ENCODE results near the gene MS4A10. TPM values are rescaled to one million over a fixed set of nuclear protein-coding genes. Genes with fewer than 3 reads are reported as not detected.

MS4A10 gene
- total RNA-seq, 1 donor from 2014 or later: not detected

GRCh38 chr11:60848714-60849151 is 63.6 kb downstream of the MS4A10 start:
- H3K36me3 ChIP-seq: peaks cover 40% of the 10 kb centered on the region
- H3K9me3 ChIP-seq: no peaks in the 10 kb centered on the region
- no peaks in the 10 kb centered on the region for H3K27me3 ChIP-seq
- no peak overlapping the region for H3K4me3 ChIP-seq
- H3K27ac ChIP-seq: no peak overlapping the region
- intact Hi-C loops (cut with DNase I): no loop called here
- TF ChIP-seq CTCF (IDR thresholded peaks at IDR 0.05): no peak
- DNase-seq: no peak
- H3K4me1 ChIP-seq: peaks cover 9% of the 10 kb centered on the region
- no peak for ATAC-seq

GRCh38 chr11:60849641-60850520 is 64.7 kb downstream of the MS4A10 start:
- Histone ChIP-seq H3K36me3 (peaks cover 40% of the 10 kb centered on the region), H3K4me1 (no peaks in the 10 kb centered on the region), H3K27ac (no peak overlapping the region), H3K27me3 (no peaks in the 10 kb centered on the region), H3K4me3 (no peak overlapping the region), H3K9me3 (no peaks in the 10 kb centered on the region)
- intact Hi-C loops (cut with DNase I): no loop called here
- no peak for TF ChIP-seq CTCF (IDR thresholded peaks at IDR 0.05)
- no peak for DNase-seq
- ATAC-seq: no peak

Other genes starting within 250 kb of the MS4A10 start
- not detected for gene MS4A8, start 85.7 kb upstream of the MS4A10 start, total RNA-seq
- gene MS4A18, start 60.6 kb upstream of the MS4A10 start, total RNA-seq: not detected
- gene MS4A15, start 28.5 kb upstream of the MS4A10 start, total RNA-seq: 147 TPM
- 16.6 TPM for gene CCDC86, start 56.8 kb downstream of the MS4A10 start, total RNA-seq
- gene PTGDR2, start 70.6 kb downstream of the MS4A10 start, total RNA-seq: 1.8 TPM
- not detected for gene ZP1, start 82.2 kb downstream of the MS4A10 start, total RNA-seq
- 59.8 TPM for gene PRPF19, start 121.3 kb downstream of the MS4A10 start, total RNA-seq
- gene TMEM109, start 128.8 kb downstream of the MS4A10 start, total RNA-seq: 156 TPM
- gene TMEM132A, start 139.1 kb downstream of the MS4A10 start, total RNA-seq: 18.4 TPM
- gene SLC15A3, start 166.8 kb downstream of the MS4A10 start, total RNA-seq: 139 TPM
- gene CD6, start 186.3 kb downstream of the MS4A10 start, total RNA-seq: 3.9 TPM

Data from upper lobe of right lung (tissue), 1 donor.